ENCODE results near the gene MSH3. TPM values are rescaled to one million over a fixed set of nuclear protein-coding genes. Genes with fewer than 3 reads are reported as not detected.

Gene MSH3
- total and polyA plus RNA-seq, 3 donors from 2014 or later, result 7.6 to 17.7 (median 16.6) TPM

DNA sequence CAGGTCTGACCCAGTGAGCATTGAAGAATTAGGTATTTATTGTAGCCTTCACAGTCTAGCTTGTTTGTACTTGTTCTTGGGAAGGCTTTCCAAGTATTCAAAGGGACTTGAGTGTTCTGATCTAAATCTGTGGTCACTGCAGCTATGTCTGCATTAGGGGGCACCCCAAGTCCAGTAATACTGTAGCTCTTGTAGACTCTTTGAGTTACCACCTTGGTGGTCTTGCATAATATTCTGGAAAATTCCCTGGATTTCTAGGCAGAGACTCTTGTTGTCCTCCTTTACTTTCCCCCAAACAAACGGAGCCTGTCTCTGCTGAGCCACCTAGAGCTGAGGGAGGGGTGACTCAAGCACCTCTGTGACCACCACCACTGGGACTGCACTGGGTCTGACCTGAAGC lies 149.9 kb downstream of the MSH3 start:
- no peak overlapping the region for H3K27ac ChIP-seq
- WGBS, 2 donors, result 80 to 81% methylated on average over 1 of the region's 1 CpG
- intact Hi-C loops (cut with DNase I; ENCODE audit: low total_unique reads), result no loop called here
- no peak overlapping the region for H3K4me3 ChIP-seq
- no peaks in the 10 kb centered on the region for H3K4me1 ChIP-seq
- no peaks in the 10 kb centered on the region for H3K27me3 ChIP-seq
- no peaks in the 10 kb centered on the region for H3K9me3 ChIP-seq
- TF ChIP-seq POLR2A (IDR thresholded peaks at IDR 0.05), result no peak
- TF ChIP-seq, protein P1, sequence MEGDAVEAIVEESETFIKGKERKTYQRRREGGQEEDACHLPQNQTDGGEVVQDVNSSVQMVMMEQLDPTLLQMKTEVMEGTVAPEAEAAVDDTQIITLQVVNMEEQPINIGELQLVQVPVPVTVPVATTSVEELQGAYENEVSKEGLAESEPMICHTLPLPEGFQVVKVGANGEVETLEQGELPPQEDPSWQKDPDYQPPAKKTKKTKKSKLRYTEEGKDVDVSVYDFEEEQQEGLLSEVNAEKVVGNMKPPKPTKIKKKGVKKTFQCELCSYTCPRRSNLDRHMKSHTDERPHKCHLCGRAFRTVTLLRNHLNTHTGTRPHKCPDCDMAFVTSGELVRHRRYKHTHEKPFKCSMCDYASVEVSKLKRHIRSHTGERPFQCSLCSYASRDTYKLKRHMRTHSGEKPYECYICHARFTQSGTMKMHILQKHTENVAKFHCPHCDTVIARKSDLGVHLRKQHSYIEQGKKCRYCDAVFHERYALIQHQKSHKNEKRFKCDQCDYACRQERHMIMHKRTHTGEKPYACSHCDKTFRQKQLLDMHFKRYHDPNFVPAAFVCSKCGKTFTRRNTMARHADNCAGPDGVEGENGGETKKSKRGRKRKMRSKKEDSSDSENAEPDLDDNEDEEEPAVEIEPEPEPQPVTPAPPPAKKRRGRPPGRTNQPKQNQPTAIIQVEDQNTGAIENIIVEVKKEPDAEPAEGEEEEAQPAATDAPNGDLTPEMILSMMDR (IDR thresholded peaks at IDR 0.05), result no peak
- DNase-seq, result no peak
- no peaks in the 10 kb centered on the region for H3K36me3 ChIP-seq (ENCODE audit: low read depth, missing control alignments)

DNA sequence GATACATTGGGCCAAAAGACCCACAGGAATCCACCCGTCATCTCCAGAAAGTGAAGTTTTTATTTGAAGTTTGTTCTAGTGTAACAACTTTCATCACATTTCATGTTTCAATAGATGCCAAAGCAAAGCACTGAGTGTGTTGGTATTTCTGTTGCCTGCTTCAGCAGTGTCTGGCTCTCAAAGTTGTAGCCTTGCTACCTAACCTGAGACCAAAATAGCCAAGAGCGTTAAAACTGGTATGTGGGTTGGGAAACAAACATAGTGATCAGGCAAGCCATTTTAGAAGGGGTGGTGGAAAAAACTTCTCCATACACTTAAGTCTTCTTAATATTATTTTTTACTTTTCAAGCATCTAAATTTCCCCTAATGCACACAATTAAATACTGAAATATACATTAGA lies 150.6 kb downstream of the MSH3 start:
- no peak for TF ChIP-seq POLR2A (IDR thresholded peaks at IDR 0.05)
- TF ChIP-seq, protein P1 (IDR thresholded peaks at IDR 0.05), result no peak
- 78 to 97% methylated on average over 2 of the region's 2 CpGs for WGBS, 2 donors
- DNase-seq, result no peak
- Histone ChIP-seq H3K4me3 (no peak overlapping the region), H3K27ac (no peak overlapping the region), H3K36me3 (ENCODE audit: low read depth, missing control alignments) (no peaks in the 10 kb centered on the region), H3K4me1 (no peaks in the 10 kb centered on the region), H3K9me3 (no peaks in the 10 kb centered on the region), H3K27me3 (no peaks in the 10 kb centered on the region)
- intact Hi-C loops (cut with DNase I; ENCODE audit: low total_unique reads), result no loop called here

DNA sequence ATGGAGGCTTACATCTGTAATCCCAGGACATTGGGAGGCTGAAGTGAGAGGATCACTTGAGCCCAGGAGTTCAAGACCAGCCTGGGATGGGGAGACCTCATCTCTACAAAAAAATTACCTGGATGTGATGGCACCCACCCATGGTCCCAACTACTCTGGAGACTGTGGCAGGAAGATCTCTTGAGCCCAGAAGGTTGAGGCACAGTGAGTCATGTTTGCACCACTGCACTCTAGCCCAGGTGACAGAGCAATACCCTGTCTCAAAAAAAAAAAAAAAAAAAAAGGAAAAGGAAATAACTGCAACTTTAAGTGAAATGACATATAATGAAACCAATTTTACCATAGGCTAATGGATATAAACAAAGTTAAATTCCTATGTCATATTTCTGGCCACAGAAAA lies 152.5 kb downstream of the MSH3 start:
- Histone ChIP-seq H3K36me3 (ENCODE audit: low read depth, missing control alignments) (no peaks in the 10 kb centered on the region), H3K4me3 (no peak overlapping the region), H3K4me1 (no peaks in the 10 kb centered on the region), H3K27ac (no peak overlapping the region), H3K27me3 (no peaks in the 10 kb centered on the region), H3K9me3 (no peaks in the 10 kb centered on the region)
- no peak for TF ChIP-seq POLR2A (IDR thresholded peaks at IDR 0.05)
- TF ChIP-seq, protein P1 (IDR thresholded peaks at IDR 0.05), result no peak
- no peak for DNase-seq
- intact Hi-C loops (cut with DNase I; ENCODE audit: low total_unique reads), result no loop called here

DNA sequence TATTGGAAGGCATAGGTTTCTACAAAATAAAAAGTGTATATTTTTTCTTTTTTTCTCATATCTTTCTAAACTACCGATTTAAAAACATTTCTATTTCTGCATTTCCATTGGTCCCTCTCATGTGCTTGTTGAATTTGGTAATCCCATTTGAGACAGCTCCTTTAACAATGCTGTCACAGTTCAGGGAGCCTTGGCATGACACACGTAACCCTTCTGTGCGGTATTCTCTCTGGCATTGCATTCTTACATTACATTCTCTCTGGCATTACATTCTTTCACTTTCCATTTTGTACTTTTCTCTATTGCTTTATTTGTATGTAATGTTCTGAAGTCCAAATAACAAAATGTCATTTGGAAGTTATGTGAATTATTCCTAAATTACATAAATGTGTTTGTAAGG lies 155.0 kb downstream of the MSH3 start:
- 94 to 95% methylated on average over 3 of the region's 3 CpGs for WGBS, 2 donors

DNA sequence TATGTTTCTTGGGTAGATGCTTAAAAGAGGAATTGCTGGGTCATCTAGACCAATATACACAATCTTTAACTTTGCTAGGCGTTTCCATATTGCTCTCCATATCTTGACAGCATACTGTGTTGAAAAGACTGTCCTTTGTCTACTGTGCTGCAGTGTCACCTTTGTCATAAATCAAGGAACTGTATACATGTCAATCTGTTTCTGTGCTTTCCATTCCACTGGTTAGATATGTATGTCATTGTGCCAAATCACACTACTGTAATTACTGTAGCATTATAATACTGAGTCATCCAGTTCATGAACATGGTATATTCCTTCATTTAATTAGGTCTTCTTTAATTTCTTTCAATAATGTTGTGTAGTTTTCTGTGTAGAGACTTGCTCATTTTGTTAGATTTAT lies 156.0 kb downstream of the MSH3 start:
- WGBS, 2 donors, result 96 to 97% methylated on average over 1 of the region's 1 CpG

More for the DNA sequence above, 155.0 kb downstream of the MSH3 start:
- Histone ChIP-seq H3K27me3 (no peaks in the 10 kb centered on the region), H3K4me3 (no peak overlapping the region), H3K36me3 (ENCODE audit: low read depth, missing control alignments) (no peaks in the 10 kb centered on the region), H3K9me3 (no peaks in the 10 kb centered on the region), H3K27ac (no peak overlapping the region), H3K4me1 (no peaks in the 10 kb centered on the region)
- TF ChIP-seq, protein P1 (IDR thresholded peaks at IDR 0.05), result no peak
- no peak for TF ChIP-seq POLR2A (IDR thresholded peaks at IDR 0.05)
- intact Hi-C loops (cut with DNase I; ENCODE audit: low total_unique reads), result no loop called here
- DNase-seq, result no peak

More for the DNA sequence above, 156.0 kb downstream of the MSH3 start:
- no peaks in the 10 kb centered on the region for H3K36me3 ChIP-seq (ENCODE audit: low read depth, missing control alignments)
- no peak overlapping the region for H3K27ac ChIP-seq
- H3K4me3 ChIP-seq, result no peak overlapping the region
- DNase-seq, result no peak
- H3K4me1 ChIP-seq, result no peaks in the 10 kb centered on the region
- TF ChIP-seq, protein P1 (IDR thresholded peaks at IDR 0.05), result no peak
- no peak for TF ChIP-seq POLR2A (IDR thresholded peaks at IDR 0.05)
- H3K9me3 ChIP-seq, result no peaks in the 10 kb centered on the region
- intact Hi-C loops (cut with DNase I; ENCODE audit: low total_unique reads), result no loop called here
- H3K27me3 ChIP-seq, result no peaks in the 10 kb centered on the region

Data from testis (tissue), 3 donors.